ENCODE results near the gene GRIN2A.

Gene GRIN2A

GRCh38 chr16:9869776-9870175, 312.5 kb downstream of the GRIN2A start:
- no peak overlapping the region for H3K4me3 ChIP-seq (replicated peaks; ENCODE audit: insufficient read depth, low read length)
- no peak overlapping the region for H3K27ac ChIP-seq (replicated peaks)
- TF ChIP-seq CTCF (IDR thresholded peaks at IDR 0.05; ENCODE audit: insufficient read depth, low read length) (no peak), SPI1 (IDR thresholded peaks at IDR 0.05; ENCODE audit: borderline replicate concordance, low read depth) (no peak), GABPA (IDR thresholded peaks at IDR 0.05; ENCODE audit: low read depth) (no peak), POLR2AphosphoS5 (IDR thresholded peaks at IDR 0.05; ENCODE audit: low read depth) (no peak), REST (IDR thresholded peaks at IDR 0.05; ENCODE audit: insufficient replicate concordance, low read depth) (no peak)
- DNase-seq (ENCODE audit: low read depth in 1 of 2, low spot score in 1 of 2), result no peak
- H3K27me3 ChIP-seq (ENCODE audit: insufficient read depth, poor library complexity, severe bottlenecking), result no peaks in the 10 kb centered on the region

- Histone ChIP-seq H3K27me3 (ENCODE audit: insufficient read depth, poor library complexity, severe bottlenecking) (no peaks in the 10 kb centered on the region), H3K27ac (replicated peaks) (no peak overlapping the region), H3K4me3 (replicated peaks; ENCODE audit: insufficient read depth, low read length) (no peak overlapping the region)
- DNase-seq (ENCODE audit: low read depth in 1 of 2, low spot score in 1 of 2), result no peak
- TF ChIP-seq GABPA (IDR thresholded peaks at IDR 0.05; ENCODE audit: low read depth) (no peak), POLR2AphosphoS5 (IDR thresholded peaks at IDR 0.05; ENCODE audit: low read depth) (no peak), CTCF (IDR thresholded peaks at IDR 0.05; ENCODE audit: insufficient read depth, low read length) (no peak), SPI1 (IDR thresholded peaks at IDR 0.05; ENCODE audit: borderline replicate concordance, low read depth) (no peak), REST (IDR thresholded peaks at IDR 0.05; ENCODE audit: insufficient replicate concordance, low read depth) (no peak)
Measured at GRCh38 chr16:9868606-9869149, 313.6 kb downstream of the GRIN2A start.

GRCh38 chr16:9867176-9867575, 315.1 kb downstream of the GRIN2A start:
- no peak for DNase-seq (ENCODE audit: low read depth in 1 of 2, low spot score in 1 of 2)
- Histone ChIP-seq H3K27ac (replicated peaks) (no peak overlapping the region), H3K4me3 (replicated peaks; ENCODE audit: insufficient read depth, low read length) (no peak overlapping the region), H3K27me3 (ENCODE audit: insufficient read depth, poor library complexity, severe bottlenecking) (no peaks in the 10 kb centered on the region)
- TF ChIP-seq POLR2AphosphoS5 (IDR thresholded peaks at IDR 0.05; ENCODE audit: low read depth), result no peak
- TF ChIP-seq REST (IDR thresholded peaks at IDR 0.05; ENCODE audit: insufficient replicate concordance, low read depth), result no peak
- no peak for TF ChIP-seq CTCF (IDR thresholded peaks at IDR 0.05; ENCODE audit: insufficient read depth, low read length)
- no peak for TF ChIP-seq GABPA (IDR thresholded peaks at IDR 0.05; ENCODE audit: low read depth)
- no peak for TF ChIP-seq SPI1 (IDR thresholded peaks at IDR 0.05; ENCODE audit: borderline replicate concordance, low read depth)

All from HL-60 (cell line).